Natural killer cell (primary cell): ENCODE results near the gene TRMO. TPM values are rescaled to one million over a fixed set of nuclear protein-coding genes. Genes with fewer than 3 reads are reported as not detected.

Experiments
- ATAC-seq, 3 donors: fragments of 150-1000 bp in 2 of 3; fragments of 200-7000 bp in 1 of 3; cut with Tn5 transposase; 1 replicate in 1 of 3; 2 replicates in 2 of 3; pipeline ENCODE4 v1.10.0; 2021; ENCODE audit warnings: mild to moderate bottlenecking in 2 of 3, moderate library complexity in 2 of 3
- DNase-seq, 2 donors: peaks; one replicate each; pipeline versions ENCODE4 v3.0.0 to v3.0.0-alpha.2; 2013 to 2021; ENCODE audit warnings: mixed read lengths in 1 of 2
- H3K27ac ChIP-seq: one replicate; pipeline ENCODE4 v1.5.1; 2013; ENCODE audit warnings: mild to moderate bottlenecking, low read length
- H3K27me3 ChIP-seq: one replicate; pipeline ENCODE4 v1.6.1; 2013; ENCODE audit warnings: low read length; ENCODE audit not compliant: control insufficient read depth, insufficient read depth
- H3K36me3 ChIP-seq: one replicate; pipeline ENCODE4 v1.6.1; 2013; ENCODE audit warnings: low read length; ENCODE audit not compliant: control insufficient read depth, insufficient read depth
- H3K4me1 ChIP-seq: one replicate; pipeline ENCODE4 v1.6.1; 2013; ENCODE audit warnings: low read length; ENCODE audit not compliant: control insufficient read depth, insufficient read depth
- H3K4me3 ChIP-seq: one replicate; pipeline ENCODE4 v1.5.1; 2013; ENCODE audit warnings: low read length
- H3K9me3 ChIP-seq: one replicate; pipeline ENCODE4 v1.6.1; 2013; ENCODE audit warnings: low read length; ENCODE audit not compliant: control insufficient read depth, insufficient read depth
- H3K27ac Mint-ChIP-seq, 2 donors: one replicate each; pipeline ENCODE4 v1.8.0; 2022; ENCODE audit warnings: mild to moderate bottlenecking in 2 of 2, mixed read lengths in 2 of 2, moderate library complexity in 1 of 2
- H3K27me3 Mint-ChIP-seq, 2 donors: one replicate each; pipeline ENCODE4 v1.8.0; 2022; ENCODE audit warnings: low read depth in 2 of 2, mixed read lengths in 2 of 2
- H3K36me3 Mint-ChIP-seq: one replicate; pipeline ENCODE4 v1.8.0; 2022; ENCODE audit warnings: mixed read lengths
- H3K4me1 Mint-ChIP-seq, 2 donors: one replicate each; pipeline ENCODE4 v1.8.0; 2022; ENCODE audit warnings: mixed read lengths in 2 of 2
- H3K4me3 Mint-ChIP-seq: one replicate; pipeline ENCODE4 v1.8.0; 2022; ENCODE audit warnings: mild to moderate bottlenecking, moderate library complexity, mixed read lengths
- H3K9me3 Mint-ChIP-seq, 2 donors: one replicate each; pipeline ENCODE4 v1.8.0; 2022; ENCODE audit warnings: mixed read lengths in 2 of 2
- CTCF ChIP-seq: fragments of 200-600 bp; IDR thresholded peaks from one replicate; pipeline ENCODE4 v1.8.0; 2022; ENCODE audit warnings: antibody characterized with exemption
- WGBS: methylation state at CpG from one replicate; pipeline ENCODE4 v1.1.7; 2013; ENCODE audit warnings: missing lambda C conversion rate; ENCODE audit not compliant: insufficient coverage; 5-methylcytosine and 5-hydroxymethylcytosine counted together
- intact Hi-C: fragments of 100-400 bp; cut with micrococcal nuclease; formaldehyde crosslinking; loops from one replicate; pipeline ENCODE4 v1.14.2; 2022
- total RNA-seq, 4 donors: library from RNA; stranded (reverse); fragments of 120-200 nt in 1 of 4; gene quantifications; one replicate each; pipeline versions ENCODE4 v1.2.3 to v1.2.4, GENCODE V29; 2013 to 2022

The TRMO gene
- total RNA-seq, 3 donors from 2014 or later (not counting 1 experiment from before 2014, with no cell fraction given) = 26.6 to 35.1 (median 31.2) TPM

GRCh38 chr9:97854696-97855485, 67.4 kb downstream of the TRMO start:
- intact Hi-C loops = no loop called here
- Mint-ChIP-seq H3K27ac (no peak overlapping the region), H3K4me3 (peak overlapping the region; percentile 13), H3K4me1 (peaks cover 0 to 13% of the 10 kb centered on the region in 2 donors), H3K9me3 (no peaks in the 10 kb centered on the region), H3K27me3 (peaks cover 59 to 62% of the 10 kb centered on the region in 2 donors), H3K36me3 (no peaks in the 10 kb centered on the region)
- Histone ChIP-seq H3K36me3 (no peaks in the 10 kb centered on the region), H3K4me1 (peaks cover 25% of the 10 kb centered on the region), H3K4me3 (no peak overlapping the region), H3K9me3 (no peaks in the 10 kb centered on the region), H3K27ac (no peak overlapping the region), H3K27me3 (peaks cover 71% of the 10 kb centered on the region)
- WGBS = 19% methylated on average over 71 of the region's 71 CpGs
- DNase-seq (no peak), ATAC-seq (no peak)
- no peak for TF ChIP-seq CTCF

Other genes starting within 250 kb of the TRMO start
- 10 to 100 TPM; 21.7 to 28.4 (median 25.6) TPM for gene XPA, start 225.2 kb downstream of the TRMO start, total RNA-seq
- gene FOXE1, start 69.3 kb downstream of the TRMO start, total RNA-seq = not detected
- under 1 TPM; 0.47 to 0.75 (median 0.75) TPM for gene HEMGN, start 15.7 kb upstream of the TRMO start, total RNA-seq
- 100 to 1,000 TPM in 2 of 3 donors, 10 to 100 TPM in 1; 89.9 to 107 (median 100) TPM for gene ANP32B, start 60.8 kb upstream of the TRMO start, total RNA-seq
- 10 to 100 TPM; 30.7 to 36.8 (median 34.1) TPM for gene NANS, start 134.2 kb upstream of the TRMO start, total RNA-seq
- gene TRIM14, start 196.7 kb upstream of the TRMO start, total RNA-seq = 10 to 100 TPM; 45.1 to 66.5 (median 65.3) TPM